Endometrial microvascular endothelial cells (primary cell): Measurements from ENCODE around the gene PJA1. TPM values are rescaled to one million over a fixed set of nuclear protein-coding genes. Genes with fewer than 3 reads are reported as not detected.

Experiments used
- in situ Hi-C: cut with HindIII; loops from 2 replicates; pipeline ENCODE4 v1.10.0; 2017; ENCODE audit warnings: low sequenced_read_pairs, low pct_unique_long_range_greater_than_20kb; ENCODE audit errors: inconsistent ontology term
- total RNA-seq: library from RNA; depleted of rRNA; stranded (reverse); fragments of >200 nt; gene quantifications from one replicate; pipeline ENCODE4 v1.2.3, GENCODE V29; 2015; ENCODE audit errors: inconsistent ontology term

Gene PJA1
- total RNA-seq, 1 donor from 2014 or later = 17.7 TPM

DNA sequence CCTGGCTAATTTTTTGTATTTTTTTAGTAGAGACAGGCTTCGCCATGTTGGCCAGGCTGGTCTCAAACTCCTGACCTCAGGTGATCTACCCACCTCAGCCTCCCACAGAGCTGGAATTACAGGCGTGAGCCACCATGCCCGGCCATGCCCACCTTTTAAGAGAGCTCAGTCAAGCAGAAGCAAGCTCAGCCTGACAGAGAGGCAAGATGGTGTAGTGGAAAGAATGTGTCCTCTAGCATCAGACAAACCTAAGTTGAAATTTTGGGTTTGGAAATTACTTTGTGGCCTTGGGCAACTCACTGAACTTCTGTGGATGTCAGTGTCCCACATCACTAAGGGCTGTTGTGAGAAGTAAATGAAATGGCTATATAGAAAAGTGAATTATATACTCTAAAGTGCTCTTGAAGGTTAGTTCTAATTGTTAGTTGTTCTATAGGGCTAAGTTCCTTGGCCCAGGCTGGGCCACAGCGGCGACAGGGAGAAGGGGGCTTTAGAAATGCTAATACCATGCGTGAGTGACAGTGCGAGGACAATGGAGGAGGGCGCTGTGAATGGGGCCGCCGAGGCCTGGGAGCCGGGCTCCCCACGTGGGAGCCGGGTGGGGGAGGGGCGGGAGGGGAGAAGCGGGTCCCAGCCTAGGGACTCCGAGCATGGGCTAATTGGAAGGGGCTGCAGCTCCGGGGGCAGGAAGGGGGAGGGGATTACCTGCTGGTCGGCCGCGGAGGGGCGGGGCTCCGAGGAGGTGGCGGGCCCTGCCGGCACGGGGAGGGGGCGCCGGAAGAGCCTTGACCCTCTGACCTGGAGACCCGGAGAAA, 15.6 kb downstream of the PJA1 start:
- in situ Hi-C loops = no loop called here

DNA sequence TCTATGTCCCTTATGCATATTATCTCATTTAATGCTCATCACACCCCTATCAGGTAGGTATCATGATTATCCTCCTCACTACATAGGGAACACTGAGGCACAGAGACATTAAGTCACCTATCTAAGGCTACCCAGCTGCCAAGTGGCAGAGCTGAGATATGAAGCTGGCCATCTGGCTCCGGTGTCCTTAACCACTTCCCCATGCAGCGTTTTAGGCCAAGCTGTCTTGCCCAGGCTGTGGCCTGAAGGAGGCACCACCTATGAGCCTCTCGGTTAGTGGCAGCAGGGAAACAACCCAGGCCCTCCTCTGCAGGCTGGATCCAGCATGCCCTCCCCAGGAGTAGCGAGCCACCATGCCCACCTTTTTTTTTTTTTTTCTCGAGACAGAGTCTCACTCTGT, 16.3 kb downstream of the PJA1 start:
- in situ Hi-C loops = no loop called here

- in situ Hi-C loops = no loop called here
These were observed 18.5 kb downstream of the PJA1 start for GRCh38 chrX:69146739-69147138.

- in situ Hi-C loops = no loop called here
These were observed 19.5 kb downstream of the PJA1 start for GRCh38 chrX:69145714-69146113.

DNA sequence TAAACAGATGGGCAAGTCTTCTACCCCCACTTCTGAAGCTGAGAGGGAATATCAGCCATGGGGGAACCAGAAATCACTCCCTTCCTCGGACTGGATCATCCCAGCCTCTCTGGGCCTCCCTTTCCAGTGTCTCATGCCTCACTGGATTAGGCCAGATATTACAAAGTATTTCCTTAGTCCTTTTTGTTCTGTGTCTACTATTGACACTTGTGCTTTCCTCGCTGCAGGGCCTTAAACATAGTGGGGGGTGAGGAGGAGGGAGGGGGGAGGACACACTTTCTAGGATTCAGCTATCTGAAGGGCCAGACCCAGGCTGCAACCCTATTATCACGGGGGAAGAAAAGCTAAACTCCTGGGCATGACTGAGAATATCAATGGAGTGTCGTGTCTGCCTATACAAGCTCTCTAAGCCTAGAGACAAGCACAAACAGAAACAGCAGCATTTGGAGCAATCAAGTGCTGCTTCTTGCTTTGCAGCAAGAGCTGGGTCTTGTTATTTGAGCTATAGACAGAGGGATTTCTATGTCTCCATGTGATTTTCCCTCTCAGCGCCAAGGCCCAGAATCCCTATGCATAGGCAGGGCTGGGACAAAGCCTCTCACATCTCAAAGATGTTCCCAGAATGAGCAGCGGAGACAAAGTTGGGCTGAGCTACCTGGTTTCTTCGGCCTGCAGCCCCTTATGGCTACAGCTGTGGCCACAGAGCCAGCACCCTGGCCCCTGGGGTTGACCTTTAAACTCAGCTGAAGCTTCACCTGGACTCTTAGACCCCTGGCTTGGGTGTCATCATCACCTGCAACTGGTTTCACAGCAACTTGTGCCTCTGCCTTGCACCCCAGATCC, 20.2 kb downstream of the PJA1 start:
- in situ Hi-C loops = no loop called here

- in situ Hi-C loops = no loop called here
These were observed 21.7 kb downstream of the PJA1 start for GRCh38 chrX:69143530-69143929.

DNA sequence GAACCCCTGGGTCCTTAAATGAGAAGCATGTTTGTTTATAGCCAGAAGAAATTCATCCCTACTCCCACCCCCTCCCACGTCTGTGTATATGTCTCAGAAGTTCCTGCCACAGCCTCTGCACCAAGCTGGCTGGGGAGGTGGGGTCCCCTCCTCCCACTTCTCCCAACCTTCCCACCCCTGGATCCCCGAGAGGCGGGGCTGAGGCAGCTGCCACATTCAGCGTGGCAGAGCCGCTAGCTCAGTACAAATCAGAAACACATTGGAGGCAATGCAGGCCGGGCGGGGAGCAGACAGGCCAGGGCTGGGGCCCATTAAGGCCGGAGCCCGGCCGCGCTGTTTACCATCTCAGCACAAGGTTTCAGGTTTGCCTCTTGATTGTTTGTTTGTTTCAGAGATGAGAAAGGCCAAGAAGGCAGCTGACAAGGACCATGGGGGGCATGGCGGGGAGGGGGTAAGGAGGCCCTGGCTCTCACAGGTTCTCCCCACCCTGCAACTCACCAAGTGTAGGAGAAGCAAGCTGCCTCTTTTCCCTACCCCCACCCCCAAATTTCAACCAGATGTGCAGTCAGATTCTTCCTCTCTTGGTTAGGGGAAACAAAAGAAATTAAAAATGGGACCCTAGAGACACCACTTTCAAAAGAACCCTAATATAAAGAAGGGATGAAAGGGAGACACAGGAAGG, 22.3 kb downstream of the PJA1 start:
- in situ Hi-C loops = no loop called here

- in situ Hi-C loops = no loop called here
These were observed 24.4 kb downstream of the PJA1 start for GRCh38 chrX:69140837-69141236.

- in situ Hi-C loops = no loop called here
These were observed 25.7 kb downstream of the PJA1 start for GRCh38 chrX:69139516-69139915.

- in situ Hi-C loops = no loop called here
These were observed 26.7 kb downstream of the PJA1 start for GRCh38 chrX:69138512-69138911.

DNA sequence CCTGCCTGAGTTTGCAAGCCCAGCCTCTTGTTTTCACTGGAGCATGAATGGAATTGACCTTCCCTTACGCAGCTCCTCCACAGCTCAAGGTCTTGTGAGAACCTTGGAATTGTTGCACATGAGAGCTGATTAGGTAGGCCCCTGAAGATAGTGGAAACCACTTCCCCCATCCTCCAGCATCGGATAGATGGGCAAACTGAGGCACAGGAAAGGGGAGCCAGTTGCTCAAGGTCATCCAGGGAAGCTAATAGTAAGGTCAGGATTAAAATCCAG, 27.2 kb downstream of the PJA1 start:
- in situ Hi-C loops = no loop called here

GRCh38 chrX:69137371-69138117, 27.7 kb downstream of the PJA1 start:
- in situ Hi-C loops = no loop called here

DNA sequence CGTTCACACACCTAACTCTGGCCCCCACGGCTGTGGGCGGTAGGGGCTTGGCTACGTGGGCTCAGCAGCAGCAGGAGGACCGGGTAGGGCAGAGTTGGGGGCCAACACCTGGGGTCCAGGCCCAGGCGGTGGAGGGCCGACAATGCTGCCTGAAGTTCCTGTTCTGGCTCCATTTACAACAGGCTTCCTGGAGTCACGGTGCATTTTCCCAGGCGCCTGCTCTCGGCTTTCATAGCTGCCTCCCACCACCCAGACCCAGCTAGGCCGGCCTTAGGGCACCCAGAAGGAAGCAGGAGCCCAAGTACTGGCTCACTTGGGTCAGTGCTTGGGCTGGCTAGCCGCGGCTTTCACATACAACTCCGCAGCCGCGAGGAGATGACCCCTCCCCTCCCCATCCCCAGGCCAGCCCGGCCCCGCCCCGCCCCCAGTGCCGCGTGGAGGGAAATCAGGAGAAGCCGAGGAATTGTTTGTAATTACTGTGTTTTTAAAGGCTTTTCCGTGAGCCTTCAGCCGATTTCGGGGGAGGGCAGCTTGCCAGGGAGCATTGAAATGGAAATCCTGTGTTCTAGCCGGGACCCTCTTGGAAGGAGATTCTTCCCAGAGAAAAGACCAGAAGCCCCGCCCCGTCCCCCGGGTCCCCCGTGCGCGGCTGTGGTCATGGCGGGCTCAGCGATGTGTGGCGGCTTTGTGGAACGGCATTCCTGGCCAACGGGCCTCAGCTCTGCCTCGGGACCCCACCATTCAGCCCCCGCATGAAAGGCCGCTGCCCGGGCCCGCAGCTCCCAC, 28.5 kb downstream of the PJA1 start:
- in situ Hi-C loops = no loop called here

DNA sequence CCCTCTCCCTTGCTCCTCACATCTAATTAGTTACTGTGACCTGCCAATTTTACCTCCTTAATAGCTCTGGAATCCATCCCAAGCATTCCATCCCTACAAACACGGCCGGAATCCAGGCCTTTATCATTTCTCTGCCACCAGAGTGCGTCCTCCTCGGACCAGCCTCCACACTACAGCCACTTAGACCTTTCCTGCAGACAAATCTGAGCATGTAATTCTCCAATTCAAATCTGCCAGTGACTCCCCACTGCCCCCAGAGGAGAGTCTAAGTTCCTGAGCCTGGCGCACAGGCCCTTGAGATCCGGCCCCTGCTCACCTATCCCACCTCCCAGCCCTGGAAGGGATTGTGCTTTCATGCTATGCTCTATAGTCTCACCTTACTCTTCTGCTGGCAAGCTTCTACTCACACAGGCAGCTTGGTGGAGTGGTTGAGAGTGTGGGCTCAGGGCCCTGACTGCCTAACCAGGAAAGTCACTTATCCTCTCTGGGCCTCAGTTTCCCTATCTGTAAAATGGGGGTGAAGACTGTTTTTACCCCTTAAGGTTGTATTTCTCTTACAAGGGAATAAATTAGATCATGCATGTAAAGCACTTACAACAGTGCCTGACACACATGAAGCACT, 31.2 kb downstream of the PJA1 start:
- in situ Hi-C loops = no loop called here

DNA sequence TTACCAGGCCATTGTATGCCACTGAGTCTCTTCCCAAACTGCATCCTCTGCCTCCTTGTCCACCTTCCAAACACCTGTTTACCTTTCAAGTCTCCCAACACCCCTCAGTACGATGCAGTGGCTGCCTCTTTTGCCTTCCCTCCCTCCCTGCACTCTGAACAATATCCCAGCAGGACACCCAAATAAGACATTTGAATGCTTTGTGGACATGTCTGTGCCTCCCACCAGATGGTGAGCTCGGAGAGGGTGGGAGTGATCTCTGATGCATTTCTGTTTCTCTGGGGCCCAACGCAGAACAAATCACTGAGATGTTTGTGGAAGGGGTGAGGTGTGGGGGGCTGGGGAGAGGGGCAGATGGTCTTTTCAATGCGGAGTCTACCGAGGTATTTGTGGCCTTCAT, 33.4 kb downstream of the PJA1 start:
- in situ Hi-C loops = no loop called here

DNA sequence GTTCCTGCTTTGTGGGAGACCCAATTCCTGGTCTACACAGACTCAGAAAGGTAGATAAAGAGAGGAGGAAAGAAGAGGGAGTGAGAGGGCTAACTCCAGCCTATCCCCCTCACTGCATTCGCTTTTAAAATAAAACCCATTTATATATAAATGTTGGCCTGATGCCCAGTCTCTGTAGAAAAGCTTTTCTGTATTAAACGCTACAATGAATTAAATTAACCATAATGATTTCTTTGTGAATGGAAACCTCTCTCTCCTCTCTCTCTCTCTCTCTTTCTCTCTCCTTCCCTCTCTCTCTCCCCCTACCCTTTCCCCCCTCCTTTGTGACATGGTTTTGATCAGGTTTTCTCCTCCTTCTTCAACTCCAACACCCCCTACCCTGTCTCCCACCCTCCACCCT, 34.8 kb downstream of the PJA1 start:
- in situ Hi-C loops = no loop called here

GRCh38 chrX:69128588-69128987, 36.7 kb downstream of the PJA1 start:
- in situ Hi-C loops = no loop called here

DNA sequence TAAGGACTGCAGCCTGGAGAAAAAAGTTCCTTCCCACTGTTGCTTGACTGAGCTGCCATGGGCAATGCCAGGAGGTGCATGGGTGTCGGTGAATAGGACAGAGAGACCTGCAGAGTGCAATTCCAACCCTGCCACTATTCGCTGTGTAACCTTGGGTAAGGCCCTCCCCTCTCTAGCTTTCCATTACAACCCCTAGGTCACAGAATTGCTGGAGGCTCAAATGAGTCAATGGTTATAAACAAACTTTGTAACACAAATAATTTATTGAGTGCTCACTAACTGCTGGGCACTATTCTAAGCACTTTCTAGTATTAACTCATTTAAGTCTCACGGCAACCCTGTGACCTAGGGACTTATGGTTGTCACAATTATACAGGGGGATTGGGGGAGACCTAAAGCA, 37.8 kb downstream of the PJA1 start:
- in situ Hi-C loops = no loop called here
